ENCODE results near the gene KIAA1614.

Gene KIAA1614

DNA sequence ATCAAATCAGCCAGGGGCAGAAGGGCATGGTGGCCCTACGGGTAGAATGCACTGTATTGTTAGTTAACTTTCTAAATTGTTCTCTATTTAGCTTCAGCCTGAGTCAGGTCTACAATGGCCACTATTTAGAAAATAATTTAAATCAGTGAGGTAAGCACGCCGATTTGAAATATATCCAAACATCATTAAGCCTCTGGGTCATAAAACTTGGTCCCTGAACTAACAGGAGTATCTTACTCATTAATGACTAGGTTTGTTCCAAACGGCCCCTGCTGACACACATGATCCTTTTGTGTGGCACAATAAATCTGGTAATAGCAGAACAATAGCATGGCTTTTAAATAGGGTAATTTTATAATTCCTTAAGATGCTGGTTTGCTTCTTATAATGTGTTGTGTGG lies 61.5 kb downstream of the KIAA1614 start:
- Histone ChIP-seq H3K4me3 (IDR thresholded peaks at IDR 0.05; ENCODE audit: insufficient read depth, low read depth, low read length) (no peak overlapping the region), H3K79me2 (ENCODE audit: insufficient read depth, low read depth) (no peaks in the 10 kb centered on the region), H3K27ac (no peak overlapping the region), H3K36me3 (ENCODE audit: insufficient read depth) (no peaks in the 10 kb centered on the region), H3K4me2 (no peak overlapping the region), H3K4me1 (ENCODE audit: low read depth, poor library complexity, severe bottlenecking) (no peaks in the 10 kb centered on the region), H2AFZ (ENCODE audit: low read depth) (no peak overlapping the region), H3K9ac (no peak overlapping the region), H3K27me3 (ENCODE audit: insufficient read depth, low read depth) (no peaks in the 10 kb centered on the region), H4K20me1 (ENCODE audit: insufficient read depth) (no peaks in the 10 kb centered on the region)
- TF ChIP-seq, protein P1, sequence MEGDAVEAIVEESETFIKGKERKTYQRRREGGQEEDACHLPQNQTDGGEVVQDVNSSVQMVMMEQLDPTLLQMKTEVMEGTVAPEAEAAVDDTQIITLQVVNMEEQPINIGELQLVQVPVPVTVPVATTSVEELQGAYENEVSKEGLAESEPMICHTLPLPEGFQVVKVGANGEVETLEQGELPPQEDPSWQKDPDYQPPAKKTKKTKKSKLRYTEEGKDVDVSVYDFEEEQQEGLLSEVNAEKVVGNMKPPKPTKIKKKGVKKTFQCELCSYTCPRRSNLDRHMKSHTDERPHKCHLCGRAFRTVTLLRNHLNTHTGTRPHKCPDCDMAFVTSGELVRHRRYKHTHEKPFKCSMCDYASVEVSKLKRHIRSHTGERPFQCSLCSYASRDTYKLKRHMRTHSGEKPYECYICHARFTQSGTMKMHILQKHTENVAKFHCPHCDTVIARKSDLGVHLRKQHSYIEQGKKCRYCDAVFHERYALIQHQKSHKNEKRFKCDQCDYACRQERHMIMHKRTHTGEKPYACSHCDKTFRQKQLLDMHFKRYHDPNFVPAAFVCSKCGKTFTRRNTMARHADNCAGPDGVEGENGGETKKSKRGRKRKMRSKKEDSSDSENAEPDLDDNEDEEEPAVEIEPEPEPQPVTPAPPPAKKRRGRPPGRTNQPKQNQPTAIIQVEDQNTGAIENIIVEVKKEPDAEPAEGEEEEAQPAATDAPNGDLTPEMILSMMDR (conservative IDR thresholded peaks at IDR 0.05; ENCODE audit: low read depth, low read length): no peak

DNA sequence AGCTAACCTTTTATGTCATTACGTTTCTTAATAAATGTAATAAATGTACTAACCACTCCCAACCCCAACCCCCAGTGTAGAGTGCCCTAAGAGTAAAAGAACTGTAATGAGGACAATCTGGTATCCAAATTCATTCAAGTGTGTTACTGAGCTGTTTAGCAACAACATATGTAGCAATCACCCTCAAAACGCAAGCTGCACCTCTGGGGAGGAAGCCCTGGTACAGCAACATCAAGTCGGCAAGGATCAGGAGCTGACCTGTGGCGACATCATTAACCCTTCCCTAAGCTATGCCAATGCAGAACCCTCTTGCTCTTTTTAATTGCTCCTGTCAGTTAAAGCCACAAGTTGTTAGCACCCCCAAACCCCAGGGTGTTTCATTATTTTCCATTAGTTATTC lies 62.9 kb downstream of the KIAA1614 start:
- H4K20me1 ChIP-seq (ENCODE audit: insufficient read depth): no peaks in the 10 kb centered on the region
- no peak overlapping the region for H3K9ac ChIP-seq
- no peaks in the 10 kb centered on the region for H3K27me3 ChIP-seq (ENCODE audit: insufficient read depth, low read depth)
- no peak overlapping the region for H3K4me2 ChIP-seq
- no peak overlapping the region for H2AFZ ChIP-seq (ENCODE audit: low read depth)
- TF ChIP-seq, protein P1 (conservative IDR thresholded peaks at IDR 0.05; ENCODE audit: low read depth, low read length): no peak
- H3K36me3 ChIP-seq (ENCODE audit: insufficient read depth): no peaks in the 10 kb centered on the region
- no peak overlapping the region for H3K4me3 ChIP-seq (IDR thresholded peaks at IDR 0.05; ENCODE audit: insufficient read depth, low read depth, low read length)
- no peaks in the 10 kb centered on the region for H3K4me1 ChIP-seq (ENCODE audit: low read depth, poor library complexity, severe bottlenecking)
- no peaks in the 10 kb centered on the region for H3K79me2 ChIP-seq (ENCODE audit: insufficient read depth, low read depth)
- no peak overlapping the region for H3K27ac ChIP-seq

DNA sequence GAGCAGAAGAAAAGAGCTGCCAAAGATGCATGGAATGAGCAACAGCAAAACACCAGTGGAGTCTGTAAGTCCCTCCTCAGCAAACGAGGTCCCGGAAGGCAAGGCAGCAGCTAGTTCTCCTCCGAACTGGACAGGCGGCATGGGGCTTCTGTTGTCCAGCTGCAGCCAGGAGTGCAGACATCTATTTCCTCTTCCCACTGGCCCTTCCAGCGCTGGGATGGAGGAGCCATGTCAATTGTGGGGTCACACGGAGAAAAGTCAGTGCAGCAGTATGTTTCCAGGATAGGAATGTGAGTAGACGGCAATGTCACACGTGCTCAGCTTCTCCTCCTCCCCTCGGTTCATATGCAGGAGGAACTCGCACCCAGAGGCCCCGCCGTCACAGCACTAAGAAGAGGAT lies 63.5 kb downstream of the KIAA1614 start:
- H4K20me1 ChIP-seq (ENCODE audit: insufficient read depth): no peaks in the 10 kb centered on the region

DNA sequence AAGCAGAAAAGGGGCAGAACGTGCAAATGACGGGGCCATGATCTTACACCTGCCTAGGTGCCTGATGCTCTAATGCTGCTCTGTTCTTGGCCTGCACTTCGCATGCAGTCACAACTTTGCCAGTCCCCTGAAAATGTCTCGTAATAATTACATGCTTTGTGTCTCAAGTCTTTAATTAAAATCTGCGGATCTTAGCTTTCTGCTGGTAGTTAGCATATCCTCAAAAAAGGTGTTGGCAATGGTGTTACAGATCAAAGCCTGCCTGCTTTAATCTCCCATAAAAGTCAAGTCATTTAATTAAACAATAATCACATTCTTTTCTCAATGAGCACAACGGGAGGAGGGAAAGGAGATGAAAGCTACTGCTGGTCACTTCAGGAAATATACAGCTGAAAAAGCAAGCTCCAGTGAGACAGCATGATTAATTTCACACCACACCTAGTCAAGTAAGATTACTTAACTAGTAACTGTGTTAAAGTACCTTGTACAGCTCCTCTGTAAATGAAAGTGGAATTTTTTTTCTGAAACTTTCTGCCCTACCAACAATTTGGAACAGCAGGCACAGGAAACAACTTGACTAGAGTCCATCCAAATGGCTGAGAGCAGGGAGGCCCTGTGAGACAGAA lies 64.1 kb downstream of the KIAA1614 start:
- Histone ChIP-seq H3K4me3 (IDR thresholded peaks at IDR 0.05; ENCODE audit: insufficient read depth, low read depth, low read length) (no peak overlapping the region), H3K4me1 (ENCODE audit: low read depth, poor library complexity, severe bottlenecking) (no peaks in the 10 kb centered on the region), H3K79me2 (ENCODE audit: insufficient read depth, low read depth) (no peaks in the 10 kb centered on the region), H2AFZ (ENCODE audit: low read depth) (no peak overlapping the region), H3K36me3 (ENCODE audit: insufficient read depth) (no peaks in the 10 kb centered on the region), H3K9ac (no peak overlapping the region), H4K20me1 (ENCODE audit: insufficient read depth) (no peaks in the 10 kb centered on the region), H3K27me3 (ENCODE audit: insufficient read depth, low read depth) (no peaks in the 10 kb centered on the region), H3K4me2 (no peak overlapping the region), H3K27ac (no peak overlapping the region)
- TF ChIP-seq, protein P1 (conservative IDR thresholded peaks at IDR 0.05; ENCODE audit: low read depth, low read length): no peak

More for the DNA sequence above, 63.5 kb downstream of the KIAA1614 start:
- H3K36me3 ChIP-seq (ENCODE audit: insufficient read depth): no peaks in the 10 kb centered on the region
- H3K27me3 ChIP-seq (ENCODE audit: insufficient read depth, low read depth): no peaks in the 10 kb centered on the region
- H3K79me2 ChIP-seq (ENCODE audit: insufficient read depth, low read depth): no peaks in the 10 kb centered on the region
- no peaks in the 10 kb centered on the region for H3K4me1 ChIP-seq (ENCODE audit: low read depth, poor library complexity, severe bottlenecking)
- H3K9ac ChIP-seq: no peak overlapping the region
- no peak overlapping the region for H3K27ac ChIP-seq
- no peak overlapping the region for H3K4me3 ChIP-seq (IDR thresholded peaks at IDR 0.05; ENCODE audit: insufficient read depth, low read depth, low read length)
- TF ChIP-seq, protein P1 (conservative IDR thresholded peaks at IDR 0.05; ENCODE audit: low read depth, low read length): no peak
- no peak overlapping the region for H3K4me2 ChIP-seq
- no peak overlapping the region for H2AFZ ChIP-seq (ENCODE audit: low read depth)

Measured in KMS-11 (cell line).